ENCODE results near the gene IL6R.

IL6R gene

DNA sequence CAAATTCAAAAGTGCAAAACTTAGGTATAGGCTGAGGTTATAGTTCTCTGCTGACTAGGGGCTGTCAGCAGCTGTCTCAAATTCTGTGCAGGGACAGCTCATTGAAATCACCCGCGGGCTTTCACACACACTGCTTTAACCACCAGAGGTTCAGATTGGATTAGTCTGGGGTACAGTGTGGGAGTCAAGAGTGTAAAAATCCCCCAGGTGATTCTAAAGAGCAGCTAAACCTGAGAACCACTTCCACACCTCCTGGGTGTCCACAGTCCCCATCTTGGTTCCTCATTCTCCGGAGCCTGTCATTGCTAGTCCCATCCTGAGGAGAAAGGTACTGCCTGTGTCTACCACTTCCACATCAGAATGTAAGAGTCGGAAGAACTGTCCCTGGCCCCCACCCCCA, 87.0 kb downstream of the IL6R start (continued):
- TF ChIP-seq TSHZ2 (CRISPR knock-in tag; IDR thresholded peaks at IDR 0.05) (no peak), ZFP30 (CRISPR knock-in tag; IDR thresholded peaks at IDR 0.05) (no peak), OSR1 (CRISPR knock-in tag; IDR thresholded peaks at IDR 0.05) (no peak), ISL1 (CRISPR knock-in tag; IDR thresholded peaks at IDR 0.05) (no peak), CREB5 (CRISPR knock-in tag; IDR thresholded peaks at IDR 0.05; ENCODE audit: low read depth) (no peak), ZNF8 (CRISPR knock-in tag; IDR thresholded peaks at IDR 0.05) (no peak), TOX (CRISPR knock-in tag; IDR thresholded peaks at IDR 0.05; ENCODE audit: borderline replicate concordance) (no peak), RARB (CRISPR knock-in tag; IDR thresholded peaks at IDR 0.05) (no peak), SNAI2 (CRISPR knock-in tag; IDR thresholded peaks at IDR 0.05) (no peak), CSDC2 (CRISPR knock-in tag; IDR thresholded peaks at IDR 0.05) (no peak)

DNA sequence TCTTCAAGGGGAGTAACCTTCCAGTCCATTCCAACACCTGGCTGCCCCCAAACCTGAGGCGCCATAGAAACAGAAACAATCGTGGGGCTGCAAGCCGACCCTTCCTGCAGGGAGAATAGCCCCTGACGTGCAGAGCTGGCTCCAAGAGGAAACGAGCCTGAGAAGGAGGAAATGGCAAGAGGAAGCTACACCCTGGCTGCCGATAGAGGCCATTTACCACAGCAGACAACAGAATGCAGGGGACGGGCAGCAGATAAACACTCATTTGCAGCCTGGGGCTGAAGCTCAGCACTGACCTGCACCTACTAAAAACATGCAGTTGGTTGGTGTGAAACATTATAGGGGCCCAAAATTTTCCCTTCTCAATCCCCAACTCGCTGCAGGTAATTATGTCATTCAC, 88.1 kb downstream of the IL6R start:
- TF ChIP-seq, protein P1, sequence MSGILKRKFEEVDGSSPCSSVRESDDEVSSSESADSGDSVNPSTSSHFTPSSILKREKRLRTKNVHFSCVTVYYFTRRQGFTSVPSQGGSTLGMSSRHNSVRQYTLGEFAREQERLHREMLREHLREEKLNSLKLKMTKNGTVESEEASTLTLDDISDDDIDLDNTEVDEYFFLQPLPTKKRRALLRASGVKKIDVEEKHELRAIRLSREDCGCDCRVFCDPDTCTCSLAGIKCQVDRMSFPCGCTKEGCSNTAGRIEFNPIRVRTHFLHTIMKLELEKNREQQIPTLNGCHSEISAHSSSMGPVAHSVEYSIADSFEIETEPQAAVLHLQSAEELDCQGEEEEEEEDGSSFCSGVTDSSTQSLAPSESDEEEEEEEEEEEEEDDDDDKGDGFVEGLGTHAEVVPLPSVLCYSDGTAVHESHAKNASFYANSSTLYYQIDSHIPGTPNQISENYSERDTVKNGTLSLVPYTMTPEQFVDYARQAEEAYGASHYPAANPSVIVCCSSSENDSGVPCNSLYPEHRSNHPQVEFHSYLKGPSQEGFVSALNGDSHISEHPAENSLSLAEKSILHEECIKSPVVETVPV (CRISPR knock-in tag; IDR thresholded peaks at IDR 0.05) = no peak
- TF ChIP-seq POU6F1 (CRISPR knock-in tag; IDR thresholded peaks at IDR 0.05; ENCODE audit: borderline replicate concordance, low read depth) (no peak), ESRRG (CRISPR knock-in tag; IDR thresholded peaks at IDR 0.05) (no peak), GLIS3 (CRISPR knock-in tag; IDR thresholded peaks at IDR 0.05) (no peak), ZNF70 (CRISPR knock-in tag; IDR thresholded peaks at IDR 0.05) (no peak), ARNTL (CRISPR knock-in tag; IDR thresholded peaks at IDR 0.05; ENCODE audit: borderline replicate concordance, low read depth) (no peak), TOX (CRISPR knock-in tag; IDR thresholded peaks at IDR 0.05; ENCODE audit: borderline replicate concordance) (no peak), CREB5 (CRISPR knock-in tag; IDR thresholded peaks at IDR 0.05; ENCODE audit: low read depth) (no peak), BACH2 (CRISPR knock-in tag; IDR thresholded peaks at IDR 0.05; ENCODE audit: borderline replicate concordance) (no peak)
- no peak; the same call in 2 of the 3 replicates for ATAC-seq

- TF ChIP-seq ZFP3 (CRISPR knock-in tag; IDR thresholded peaks at IDR 0.05) = no peak
- no peak for TF ChIP-seq ISL1 (CRISPR knock-in tag; IDR thresholded peaks at IDR 0.05)
- no peak for TF ChIP-seq ZFP30 (CRISPR knock-in tag; IDR thresholded peaks at IDR 0.05)
- TF ChIP-seq CSDC2 (CRISPR knock-in tag; IDR thresholded peaks at IDR 0.05) = no peak
- no peak for TF ChIP-seq ESRRG (CRISPR knock-in tag; IDR thresholded peaks at IDR 0.05)
- TF ChIP-seq ZNF70 (CRISPR knock-in tag; IDR thresholded peaks at IDR 0.05) = no peak
- no peak for TF ChIP-seq PPARA (CRISPR knock-in tag; IDR thresholded peaks at IDR 0.05; ENCODE audit: borderline replicate concordance)
- TF ChIP-seq GLIS3 (CRISPR knock-in tag; IDR thresholded peaks at IDR 0.05) = no peak
- TF ChIP-seq RARB (CRISPR knock-in tag; IDR thresholded peaks at IDR 0.05) = no peak
- no peak for TF ChIP-seq SNAI2 (CRISPR knock-in tag; IDR thresholded peaks at IDR 0.05)
- TF ChIP-seq, protein P1 (CRISPR knock-in tag; IDR thresholded peaks at IDR 0.05) = no peak
- TF ChIP-seq BACH2 (CRISPR knock-in tag; IDR thresholded peaks at IDR 0.05; ENCODE audit: borderline replicate concordance) = no peak
- no peak for TF ChIP-seq TOX (CRISPR knock-in tag; IDR thresholded peaks at IDR 0.05; ENCODE audit: borderline replicate concordance)
- no peak for TF ChIP-seq OSR1 (CRISPR knock-in tag; IDR thresholded peaks at IDR 0.05)
- TF ChIP-seq ZNF565 (CRISPR knock-in tag; conservative IDR thresholded peaks at IDR 0.05; ENCODE audit: low read depth) = no peak
- no peak for ATAC-seq
Measured at GRCh38 chr1:154495496-154496273, 90.5 kb downstream of the IL6R start.

Data from SK-N-SH treated with all-trans-retinoic acid at 6 μM for 48 hours (cell line).